OCI-M1 (cell line): Measurements from ENCODE around the gene RGS4.
"Not testable (repeated sequence)": the region's sequence is repeated elsewhere in the genome, so short reads cannot be mapped to it uniquely, and the experiment has no call there.

Experiments
- DNase-seq: peaks from one replicate; lab custom pipeline; 2025; lab: John Stamatoyannopoulos, UW

Gene RGS4

GRCh38 chr1:163068716-163069115, 445 bp upstream of the RGS4 start:
- DNase-seq = no peak

- no peak for DNase-seq
These were observed 605 bp downstream of the RGS4 start for GRCh38 chr1:163069655-163070277.

GRCh38 chr1:163071405-163072255, 2.5 kb downstream of the RGS4 start:
- peak; percentile 82 for DNase-seq

GRCh38 chr1:163072658-163073057, 3.5 kb downstream of the RGS4 start:
- no peak for DNase-seq

- no peak for DNase-seq
These were observed 4.8 kb downstream of the RGS4 start for GRCh38 chr1:163074004-163074403.

- no peak for DNase-seq
These were observed 5.6 kb downstream of the RGS4 start for GRCh38 chr1:163074716-163075284.

GRCh38 chr1:163076044-163076443, 6.9 kb downstream of the RGS4 start:
- no peak for DNase-seq

GRCh38 chr1:163076446-163076845, 7.3 kb downstream of the RGS4 start:
- DNase-seq = no peak

GRCh38 chr1:163076981-163077761, 8.0 kb downstream of the RGS4 start:
- DNase-seq = no peak

GRCh38 chr1:163082971-163083370, 13.8 kb downstream of the RGS4 start:
- DNase-seq = no peak

GRCh38 chr1:163083690-163084089, 14.5 kb downstream of the RGS4 start:
- peak; percentile 29 for DNase-seq

- no peak for DNase-seq
These were observed 15.2 kb downstream of the RGS4 start for GRCh38 chr1:163084330-163084729.

GRCh38 chr1:163085041-163085903, 16.1 kb downstream of the RGS4 start:
- DNase-seq = no peak

- DNase-seq = no peak
These were observed 16.7 kb downstream of the RGS4 start for GRCh38 chr1:163085904-163086268.

- DNase-seq = not testable (repeated sequence)
These were observed 20.0 kb downstream of the RGS4 start for GRCh38 chr1:163089117-163089516.

- DNase-seq = no peak
These were observed 21.3 kb downstream of the RGS4 start for GRCh38 chr1:163090321-163090945.

- DNase-seq = peak; percentile 46
These were observed 24.0 kb downstream of the RGS4 start for GRCh38 chr1:163093169-163093568.

GRCh38 chr1:163093579-163093978, 24.4 kb downstream of the RGS4 start:
- no peak for DNase-seq

GRCh38 chr1:163094182-163094581, 25.0 kb downstream of the RGS4 start:
- no peak for DNase-seq

- no peak for DNase-seq
These were observed 25.4 kb downstream of the RGS4 start for GRCh38 chr1:163094589-163094988.

- DNase-seq = no peak
These were observed 26.1 kb downstream of the RGS4 start for GRCh38 chr1:163095213-163095612.
